HCT116 (cell line): Measurements from ENCODE around the gene GPR37L1. TPM values are rescaled to one million over a fixed set of nuclear protein-coding genes. Genes with fewer than 3 reads are reported as not detected.

ENCODE experiments used
- ATAC-seq: fragments of 200-7000 bp; cut with Tn5 transposase; 2 replicates; pipeline ENCODE4 v1.9.1; 2020; ENCODE audit warnings: mild to moderate bottlenecking, moderate library complexity
- BruUV-seq: library from RNA; stranded (reverse); fragments of 400-500 nt; replicated peaks from 2 replicates; lab custom pipeline; 2021; lab: Mats Ljungman, UMichigan
- CTCF ChIA-PET: fragments of 300-600 bp; sonication (Branson Sonifier 250); formaldehyde crosslinking; loops from one replicate; lab custom pipeline; 2021; ENCODE audit warnings: antibody characterized with exemption; lab: Charles Lee
- POLR2A ChIA-PET: fragments of 300-600, 350-600 bp; sonication (Branson Sonifier 250); formaldehyde crosslinking; loops from one replicate; lab custom pipeline; 2021; ENCODE audit warnings: antibody characterized with exemption; lab: Charles Lee
- RAD21 ChIA-PET, 2 experiments: fragments of 300-600 bp; sonication (Branson Sonifier 250); formaldehyde crosslinking; loops; one replicate each; lab custom pipeline; 2023; ENCODE audit warnings: low total read pairs in 2 of 2; ENCODE audit not compliant: uncharacterized antibody in 2 of 2, unreplicated experiment in 2 of 2, low non-redundant PET in 1 of 2; lab: Charles Lee
- DNase-seq: peaks from one replicate; pipeline ENCODE4 v3.0.0-alpha.2; 2010; ENCODE audit warnings: low read depth, low spot score
- H2AFZ ChIP-seq: fragments of 200-600 bp; shearing (Covaris generic), sonication (generic); 2 replicates; pipeline ENCODE4 v1.6.1; 2017; ENCODE audit warnings: low read depth, mixed run types, mixed read lengths, antibody characterized with exemption, low read length; ENCODE audit not compliant: poor library complexity, severe bottlenecking
- H3K27ac ChIP-seq: 2 replicates; pipeline ENCODE4 v1.5.1; 2012; ENCODE audit warnings: low read depth, low read length
- H3K27me3 ChIP-seq: fragments of 200-600 bp; sonication (generic); 2 replicates; pipeline ENCODE4 v1.6.1; 2016; ENCODE audit warnings: mixed run types, low read length, mixed read lengths; ENCODE audit not compliant: insufficient read depth
- H3K36me3 ChIP-seq, 2 experiments: fragments of 200-500 bp in 1 of 2; fragments of 200-600 bp in 1 of 2; sonication (Bioruptor generic) in 1 of 2; sonication (generic) in 1 of 2; 2 replicates each; pipeline versions ENCODE4 v1.5.1 to v1.6.1; 2014 to 2016; ENCODE audit warnings: low read length in 2 of 2, inconsistent platforms in 1 of 2, mixed read lengths in 1 of 2, mixed run types in 1 of 2; ENCODE audit not compliant: insufficient read depth in 2 of 2, control insufficient read depth in 1 of 2
- H3K4me1 ChIP-seq, 2 experiments: fragments of 200-600 bp in 1 of 2; sonication (generic) in 1 of 2; 2 replicates each; pipeline versions ENCODE4 v1.5.1 to v1.6.1; 2012 to 2017; ENCODE audit warnings: low read length in 2 of 2, inconsistent platforms in 1 of 2, mild to moderate bottlenecking in 1 of 2, mixed read lengths in 1 of 2, mixed run types in 1 of 2, moderate library complexity in 1 of 2; ENCODE audit not compliant: insufficient read depth in 2 of 2, control insufficient read depth in 1 of 2
- H3K4me2 ChIP-seq: fragments of 200-600 bp; sonication (generic); 2 replicates; pipeline ENCODE4 v1.6.1; 2017; ENCODE audit warnings: mixed run types, low read length, mixed read lengths
- H3K4me3 ChIP-seq, 2 experiments: fragments of 200-600 bp in 1 of 2; sonication (generic) in 1 of 2; replicated peaks in 1 of 2; 2 replicates each; pipeline ENCODE4 v1.5.1; 2011 to 2016; ENCODE audit warnings: low read length in 2 of 2, control low read depth in 1 of 2, low read depth in 1 of 2, mild to moderate bottlenecking in 1 of 2, mixed read lengths in 1 of 2, mixed run types in 1 of 2
- H3K79me2 ChIP-seq: fragments of 200-600 bp; sonication (generic); 2 replicates; pipeline ENCODE4 v1.6.1; 2017; ENCODE audit warnings: mild to moderate bottlenecking, mixed run types, low read length, moderate library complexity, mixed read lengths; ENCODE audit not compliant: insufficient read depth
- H3K9ac ChIP-seq: fragments of 200-600 bp; sonication (generic); 2 replicates; pipeline ENCODE4 v1.6.1; 2016; ENCODE audit warnings: low read length, mixed read lengths
- H3K9me2 ChIP-seq: fragments of 200-600 bp; sonication (generic), shearing (Covaris generic); 2 replicates; pipeline ENCODE4 v1.6.1; 2017; ENCODE audit warnings: mixed run types, mild to moderate bottlenecking, moderate library complexity; ENCODE audit not compliant: insufficient read depth
- H3K9me3 ChIP-seq, 2 experiments: fragments of 200-500 bp in 1 of 2; fragments of 200-600 bp in 1 of 2; sonication (Bioruptor generic) in 1 of 2; sonication (generic) in 1 of 2; 2 replicates each; pipeline ENCODE4 v1.6.1; 2014 to 2017; ENCODE audit warnings: low read length in 2 of 2, mixed read lengths in 2 of 2, inconsistent platforms in 1 of 2, low read depth in 1 of 2, mild to moderate bottlenecking in 1 of 2, mixed run types in 1 of 2, moderate library complexity in 1 of 2; ENCODE audit not compliant: control insufficient read depth in 1 of 2, insufficient read depth in 1 of 2
- H4K20me1 ChIP-seq: fragments of 200-600 bp; sonication (generic), shearing (Covaris generic); 2 replicates; pipeline ENCODE4 v1.6.1; 2017; ENCODE audit warnings: mixed run types, mild to moderate bottlenecking, moderate library complexity; ENCODE audit not compliant: insufficient read depth
- EGR1 ChIP-seq: IDR thresholded peaks from 2 replicates; pipeline ENCODE4 v1.6.1; 2012; ENCODE audit warnings: low read depth
- EZH2 ChIP-seq: fragments of 200-600 bp; sonication (generic); IDR thresholded peaks from 2 replicates; pipeline ENCODE4 v1.6.1; 2017; ENCODE audit warnings: antibody characterized with exemption, mixed run types
- ZFX ChIP-seq: fragments of 450-650 bp; IDR thresholded peaks from 2 replicates; pipeline ENCODE4 v1.6.1; 2017
- intact Hi-C: fragments of 100-400 bp; cut with micrococcal nuclease; formaldehyde crosslinking; loops from 2 replicates; pipeline ENCODE4 v1.10.0; 2022
- total RNA-seq: library from RNA; stranded (reverse); gene quantifications from one replicate; pipeline ENCODE4 v1.2.1, GENCODE V29; 2021; ENCODE audit not compliant: unreplicated experiment
- TF ChIP-seq, protein P1 (sequence below): IDR thresholded peaks from 2 replicates; pipeline ENCODE4 v1.6.1; 2012; ENCODE audit warnings: low read depth
- TF ChIP-seq, protein P2 (sequence below): IDR thresholded peaks from 2 replicates; pipeline ENCODE4 v1.6.1; 2012

GPR37L1 gene
- total RNA-seq, 1 experiment from 2014 or later, result 0.10 TPM

DNA sequence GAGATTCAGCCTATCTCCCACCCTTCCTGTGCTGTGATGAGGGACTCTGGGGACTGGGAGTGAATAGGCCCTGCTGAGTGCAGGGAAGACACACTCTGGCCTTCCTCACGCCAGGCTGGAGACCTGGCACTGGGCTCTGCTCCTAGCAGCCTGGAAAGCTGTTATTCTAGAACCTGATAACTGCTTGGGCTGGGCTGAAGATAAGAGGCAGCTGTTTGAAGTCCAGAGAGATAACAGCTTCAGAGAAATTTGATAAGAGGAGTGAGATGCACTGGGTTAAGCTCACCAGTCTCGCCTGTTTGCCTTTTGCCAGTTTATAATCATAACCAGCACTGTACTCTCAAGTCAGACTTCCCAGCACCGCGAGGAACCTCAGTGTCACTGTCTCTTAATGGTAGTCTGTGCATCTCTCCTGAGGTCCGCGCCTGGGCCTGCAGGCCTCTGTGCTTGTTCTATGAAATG is 46.6 kb upstream of the GPR37L1 start:
- no peaks in the 10 kb centered on the region for H3K9me3 ChIP-seq
- no peak for DNase-seq
- H3K9me2 ChIP-seq, result no peaks in the 10 kb centered on the region
- H3K4me1 ChIP-seq, result peaks cover 30 to 50% of the 10 kb centered on the region in 2 experiments
- CTCF ChIA-PET, result no interaction called here
- RAD21 ChIA-PET, result no interaction called here
- H3K4me2 ChIP-seq, result peak overlapping the region; percentile 68
- no peak for TF ChIP-seq EGR1
- TF ChIP-seq, protein P1, sequence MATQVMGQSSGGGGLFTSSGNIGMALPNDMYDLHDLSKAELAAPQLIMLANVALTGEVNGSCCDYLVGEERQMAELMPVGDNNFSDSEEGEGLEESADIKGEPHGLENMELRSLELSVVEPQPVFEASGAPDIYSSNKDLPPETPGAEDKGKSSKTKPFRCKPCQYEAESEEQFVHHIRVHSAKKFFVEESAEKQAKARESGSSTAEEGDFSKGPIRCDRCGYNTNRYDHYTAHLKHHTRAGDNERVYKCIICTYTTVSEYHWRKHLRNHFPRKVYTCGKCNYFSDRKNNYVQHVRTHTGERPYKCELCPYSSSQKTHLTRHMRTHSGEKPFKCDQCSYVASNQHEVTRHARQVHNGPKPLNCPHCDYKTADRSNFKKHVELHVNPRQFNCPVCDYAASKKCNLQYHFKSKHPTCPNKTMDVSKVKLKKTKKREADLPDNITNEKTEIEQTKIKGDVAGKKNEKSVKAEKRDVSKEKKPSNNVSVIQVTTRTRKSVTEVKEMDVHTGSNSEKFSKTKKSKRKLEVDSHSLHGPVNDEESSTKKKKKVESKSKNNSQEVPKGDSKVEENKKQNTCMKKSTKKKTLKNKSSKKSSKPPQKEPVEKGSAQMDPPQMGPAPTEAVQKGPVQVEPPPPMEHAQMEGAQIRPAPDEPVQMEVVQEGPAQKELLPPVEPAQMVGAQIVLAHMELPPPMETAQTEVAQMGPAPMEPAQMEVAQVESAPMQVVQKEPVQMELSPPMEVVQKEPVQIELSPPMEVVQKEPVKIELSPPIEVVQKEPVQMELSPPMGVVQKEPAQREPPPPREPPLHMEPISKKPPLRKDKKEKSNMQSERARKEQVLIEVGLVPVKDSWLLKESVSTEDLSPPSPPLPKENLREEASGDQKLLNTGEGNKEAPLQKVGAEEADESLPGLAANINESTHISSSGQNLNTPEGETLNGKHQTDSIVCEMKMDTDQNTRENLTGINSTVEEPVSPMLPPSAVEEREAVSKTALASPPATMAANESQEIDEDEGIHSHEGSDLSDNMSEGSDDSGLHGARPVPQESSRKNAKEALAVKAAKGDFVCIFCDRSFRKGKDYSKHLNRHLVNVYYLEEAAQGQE, result no peak
- TF ChIP-seq ZFX, result peak; percentile 8; the same call in 1 of the 2 replicates
- no peak for TF ChIP-seq EZH2
- TF ChIP-seq, protein P2, sequence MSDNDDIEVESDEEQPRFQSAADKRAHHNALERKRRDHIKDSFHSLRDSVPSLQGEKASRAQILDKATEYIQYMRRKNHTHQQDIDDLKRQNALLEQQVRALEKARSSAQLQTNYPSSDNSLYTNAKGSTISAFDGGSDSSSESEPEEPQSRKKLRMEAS, result no peak
- TF ChIP-seq, all 23 proteins: peak for 1
- Histone ChIP-seq H3K9ac (no peak overlapping the region), H3K79me2 (no peaks in the 10 kb centered on the region), H3K4me3 (no peak overlapping the region), H4K20me1 (no peaks in the 10 kb centered on the region), H3K27ac (peak overlapping the region; percentile 1; the same call in 1 of the 2 replicates), H2AFZ (no peak overlapping the region), H3K27me3 (no peaks in the 10 kb centered on the region), H3K36me3 (no peaks in the 10 kb centered on the region)
- ATAC-seq, result peak; percentile 21; the same call in 1 of the 2 replicates
- BruUV-seq, result no TSS peak
- intact Hi-C loops, result no loop called here
- POLR2A ChIA-PET, result interaction anchor here (0.9 to 1.3 kb wide), 2 partner anchors 9 to 58 kb away, joined by 3 read pairs; no protein-coding TSS in a partner anchor
